Thoracic aorta endothelial cell (primary cell): ENCODE measurements around the gene RASAL1. TPM values are rescaled to one million over a fixed set of nuclear protein-coding genes. Genes with fewer than 3 reads are reported as not detected.

Source experiments
- small RNA-seq: library from RNA; depleted of rRNA; stranded (forward); fragments of <200 nt; gene quantifications from one replicate; pipeline ENCODE3, GENCODE V24; 2012
- total RNA-seq: library from RNA; depleted of rRNA; stranded (reverse); fragments of >200 nt; gene quantifications from 2 replicates; pipeline ENCODE4 v1.2.3, GENCODE V29; 2012

Gene RASAL1, protein sequence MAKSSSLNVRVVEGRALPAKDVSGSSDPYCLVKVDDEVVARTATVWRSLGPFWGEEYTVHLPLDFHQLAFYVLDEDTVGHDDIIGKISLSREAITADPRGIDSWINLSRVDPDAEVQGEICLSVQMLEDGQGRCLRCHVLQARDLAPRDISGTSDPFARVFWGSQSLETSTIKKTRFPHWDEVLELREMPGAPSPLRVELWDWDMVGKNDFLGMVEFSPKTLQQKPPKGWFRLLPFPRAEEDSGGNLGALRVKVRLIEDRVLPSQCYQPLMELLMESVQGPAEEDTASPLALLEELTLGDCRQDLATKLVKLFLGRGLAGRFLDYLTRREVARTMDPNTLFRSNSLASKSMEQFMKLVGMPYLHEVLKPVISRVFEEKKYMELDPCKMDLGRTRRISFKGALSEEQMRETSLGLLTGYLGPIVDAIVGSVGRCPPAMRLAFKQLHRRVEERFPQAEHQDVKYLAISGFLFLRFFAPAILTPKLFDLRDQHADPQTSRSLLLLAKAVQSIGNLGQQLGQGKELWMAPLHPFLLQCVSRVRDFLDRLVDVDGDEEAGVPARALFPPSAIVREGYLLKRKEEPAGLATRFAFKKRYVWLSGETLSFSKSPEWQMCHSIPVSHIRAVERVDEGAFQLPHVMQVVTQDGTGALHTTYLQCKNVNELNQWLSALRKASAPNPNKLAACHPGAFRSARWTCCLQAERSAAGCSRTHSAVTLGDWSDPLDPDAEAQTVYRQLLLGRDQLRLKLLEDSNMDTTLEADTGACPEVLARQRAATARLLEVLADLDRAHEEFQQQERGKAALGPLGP
- total RNA-seq, result not detected in 2 replicates

DNA sequence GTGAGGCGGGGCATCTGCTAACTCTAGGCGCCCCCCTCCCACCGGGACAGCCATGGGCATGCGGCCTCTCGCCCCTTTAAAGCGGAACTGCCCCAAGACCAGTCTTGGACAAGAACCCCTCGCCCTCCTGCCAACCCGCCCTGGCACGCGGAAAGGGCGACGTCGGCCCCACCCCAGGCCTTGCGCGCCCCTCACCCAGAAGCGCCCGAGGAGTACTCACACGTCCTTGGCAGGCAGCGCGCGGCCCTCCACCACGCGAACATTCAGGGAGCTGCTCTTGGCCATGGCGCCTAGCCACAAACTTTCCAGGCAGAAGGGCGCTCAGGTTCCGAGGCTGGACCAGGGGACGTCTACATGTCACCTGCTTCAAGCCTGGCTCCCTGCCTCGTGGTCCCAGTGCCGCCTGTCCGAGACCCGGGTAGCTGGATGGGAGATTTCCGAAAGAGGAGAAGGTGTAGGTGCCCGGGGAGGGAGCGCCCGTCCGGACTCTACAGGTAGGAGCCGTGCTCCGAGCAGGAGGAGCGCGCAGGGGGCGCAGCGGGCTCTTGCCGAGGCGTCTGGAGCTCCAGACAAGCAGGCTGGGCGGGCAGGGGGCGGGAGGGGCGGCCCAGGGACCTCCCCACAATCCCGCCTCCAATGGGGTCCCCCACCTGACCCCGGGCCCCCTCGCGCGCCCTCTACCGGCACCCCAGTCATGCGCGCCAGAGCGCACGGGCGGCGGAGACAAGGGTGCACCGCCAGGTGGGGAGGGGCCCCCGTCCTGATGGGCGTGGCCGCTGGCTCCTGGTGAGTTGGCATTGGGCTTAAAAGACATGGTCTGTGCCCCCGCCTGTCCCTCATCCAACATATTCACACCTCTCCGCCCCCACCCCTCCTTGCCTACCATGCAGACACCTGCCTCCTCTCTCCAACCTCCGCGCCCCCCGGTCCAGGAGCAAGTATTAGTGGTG is at the start of gene RASAL1:
Gene RASAL1, minus strand, starts transcription at position 584 of the 950 bp plus-strand sequence. Its CDS starts 299 bp downstream, at position 285.

DNA sequence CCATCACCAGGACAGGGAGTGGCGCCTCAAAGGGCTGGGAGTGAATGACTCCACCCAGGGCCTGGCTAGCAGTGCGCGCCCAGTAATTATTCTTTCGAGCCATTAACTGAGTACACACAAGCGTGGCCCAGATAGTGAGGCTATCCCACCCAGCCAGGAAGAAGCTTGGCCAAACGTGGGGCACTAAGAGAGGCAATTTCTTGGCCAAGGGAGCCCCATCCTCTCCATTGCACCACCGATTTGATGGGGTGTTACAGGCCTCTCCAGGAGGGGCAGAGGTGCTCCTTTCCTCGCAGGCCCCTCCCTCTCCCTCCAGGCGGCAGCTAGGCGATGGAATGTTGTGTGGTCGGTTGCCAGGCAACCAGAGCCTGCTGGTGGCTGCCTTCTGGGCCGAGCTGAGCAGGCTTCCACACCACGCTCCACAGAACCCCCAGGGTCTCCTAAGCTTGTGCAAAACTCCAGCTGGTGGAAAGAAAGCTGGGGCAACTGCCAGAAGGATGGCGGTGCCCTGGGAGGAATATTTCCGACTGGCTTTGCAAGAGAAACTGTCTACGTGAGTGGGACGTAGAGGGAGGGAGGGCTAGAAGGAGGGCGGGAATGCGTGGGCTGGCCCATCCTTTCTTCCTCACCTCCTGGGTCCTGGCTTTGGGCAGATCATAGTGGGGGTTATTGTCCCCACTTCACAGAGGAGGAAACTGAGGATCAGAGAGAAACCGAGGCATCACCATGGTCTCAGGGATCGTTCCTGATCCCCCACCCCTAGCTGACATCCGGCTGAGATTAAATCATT is 14.0 kb upstream of the RASAL1 start, which contains the start of gene CFAP73:
Gene CFAP73, plus strand, starts transcription at position 364 of the 790 bp plus-strand sequence. Its CDS starts 134 bp downstream, at position 498.

DNA sequence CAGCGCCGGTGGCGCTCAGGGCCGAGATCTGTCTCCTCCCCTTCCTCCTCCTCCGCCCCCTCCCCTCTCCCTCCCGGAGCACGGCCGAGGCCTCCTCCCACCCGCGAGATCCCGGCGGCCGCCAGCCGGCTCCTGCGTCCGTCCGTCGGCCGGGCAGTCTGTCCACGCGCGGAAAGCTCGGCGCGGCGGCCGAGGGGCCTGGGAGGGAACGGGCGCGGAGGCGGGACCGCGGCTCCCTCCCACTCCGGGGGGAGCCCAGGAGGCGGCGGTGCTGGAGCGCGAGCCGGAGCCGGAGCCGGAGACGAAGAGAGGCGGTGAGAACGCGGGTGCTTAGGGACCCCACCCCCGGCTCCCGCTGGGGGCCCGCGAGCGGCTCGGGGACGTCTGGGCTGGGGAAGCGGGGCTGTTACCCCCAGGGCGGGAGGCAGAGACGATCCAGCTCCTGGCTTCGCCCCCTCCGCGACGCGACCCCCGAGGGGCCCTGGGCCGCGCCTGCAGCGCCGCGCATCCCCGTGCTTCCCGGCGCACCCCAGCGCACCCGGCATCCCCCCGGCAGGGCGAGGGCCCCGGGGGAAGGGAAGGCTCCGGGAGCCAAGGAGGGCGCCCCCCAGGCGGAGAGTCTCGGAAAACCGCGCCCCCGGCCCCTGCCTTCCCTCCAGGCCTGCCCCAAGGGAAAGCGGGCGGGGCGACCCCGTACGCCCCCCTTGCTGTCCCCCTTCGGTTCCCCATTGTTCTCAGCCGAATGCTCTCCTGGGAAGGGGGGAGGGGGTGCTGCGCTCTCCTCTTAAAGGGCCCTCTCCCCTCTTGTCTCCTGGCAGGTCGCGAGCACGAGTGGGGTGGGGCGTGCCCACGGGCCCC is 78.7 kb downstream of the RASAL1 start, which contains the start of gene DTX1:
Gene DTX1, plus strand, starts transcription at position 100 of the 858 bp plus-strand sequence. CDS start 1,463 bp downstream, outside the sequence.

Small RNAs within 50 kb of the gene (small RNA-seq; reads per million reads assigned to genes)
- gene MIR7106, result not detected
- not detected for gene RF00019

Other genes starting within 250 kb of the RASAL1 start
- gene OAS1, start 228.8 kb downstream of the RASAL1 start, total RNA-seq, result 4.0 and 5.7 TPM in 2 replicates
- 14.0 and 24.5 TPM in 2 replicates for gene OAS3, start 197.3 kb downstream of the RASAL1 start, total RNA-seq
- 9.8 and 10.3 TPM in 2 replicates for gene OAS2, start 157.2 kb downstream of the RASAL1 start, total RNA-seq
- not detected in 2 replicates for gene DTX1, start 79.0 kb downstream of the RASAL1 start, total RNA-seq
- gene CFAP73, start 14.0 kb upstream of the RASAL1 start, total RNA-seq, result not detected in 2 replicates
- gene DDX54, start 49.7 kb upstream of the RASAL1 start, total RNA-seq, result 68.1 and 72.2 TPM in 2 replicates
- 21.9 and 26.3 TPM in 2 replicates for gene RITA1, start 50.0 kb upstream of the RASAL1 start, total RNA-seq
- gene TPCN1, start 85.7 kb upstream of the RASAL1 start, total RNA-seq, result 12.0 and 15.4 TPM in 2 replicates
- gene SLC8B1, start 199.3 kb upstream of the RASAL1 start, total RNA-seq, result 17.6 and 24.9 TPM in 2 replicates
- 22.2 and 27.4 TPM in 2 replicates for gene PLBD2, start 222.8 kb upstream of the RASAL1 start, total RNA-seq